Activated naive CD8-positive, alpha-beta T cell treated with anti-CD3 and anti-CD28 coated beads, Interleukin-2, amount 10 ng/mL, durations not matched to agents 7 days and 5 days (primary cell): Measurements from ENCODE around the gene SPAG8. TPM values are rescaled to one million over a fixed set of nuclear protein-coding genes. Genes with fewer than 3 reads are reported as not detected.

Source experiments
- ATAC-seq: fragments of 150-1000 bp; cut with Tn5 transposase; one replicate; pipeline ENCODE4 v1.10.0; 2021; ENCODE audit warnings: low read depth, moderate library complexity
- POLR2A ChIA-PET: fragments of 350-600 bp; sonication (Branson Sonifier 250); formaldehyde crosslinking; loops from one replicate; lab custom pipeline; 2021; ENCODE audit warnings: antibody characterized with exemption; lab: Charles Lee
- DNase-seq: peaks from one replicate; pipeline ENCODE4 v3.0.0; 2021
- H3K27ac Mint-ChIP-seq: one replicate; pipeline ENCODE4 v1.8.0; 2022; ENCODE audit warnings: mild to moderate bottlenecking, mixed read lengths
- H3K27me3 Mint-ChIP-seq: one replicate; pipeline ENCODE4 v1.8.0; 2022; ENCODE audit warnings: mild to moderate bottlenecking, moderate library complexity, mixed read lengths
- H3K36me3 Mint-ChIP-seq: one replicate; pipeline ENCODE4 v1.8.0; 2021; ENCODE audit warnings: mild to moderate bottlenecking, mixed read lengths
- H3K4me1 Mint-ChIP-seq: one replicate; pipeline ENCODE4 v1.8.0; 2021; ENCODE audit warnings: mixed read lengths
- H3K4me3 Mint-ChIP-seq: one replicate; pipeline ENCODE4 v1.8.0; 2022; ENCODE audit warnings: mild to moderate bottlenecking, moderate library complexity, mixed read lengths
- H3K9me3 Mint-ChIP-seq: one replicate; pipeline ENCODE4 v1.8.0; 2021; ENCODE audit warnings: mixed read lengths
- total RNA-seq, 2 experiments: library from RNA; stranded (reverse); gene quantifications; one replicate each; pipeline ENCODE4 v1.2.3, GENCODE V29; 2021

The SPAG8 gene
- total RNA-seq, 2 experiments from 2014 or later = 3.4 to 4.6 TPM

DNA sequence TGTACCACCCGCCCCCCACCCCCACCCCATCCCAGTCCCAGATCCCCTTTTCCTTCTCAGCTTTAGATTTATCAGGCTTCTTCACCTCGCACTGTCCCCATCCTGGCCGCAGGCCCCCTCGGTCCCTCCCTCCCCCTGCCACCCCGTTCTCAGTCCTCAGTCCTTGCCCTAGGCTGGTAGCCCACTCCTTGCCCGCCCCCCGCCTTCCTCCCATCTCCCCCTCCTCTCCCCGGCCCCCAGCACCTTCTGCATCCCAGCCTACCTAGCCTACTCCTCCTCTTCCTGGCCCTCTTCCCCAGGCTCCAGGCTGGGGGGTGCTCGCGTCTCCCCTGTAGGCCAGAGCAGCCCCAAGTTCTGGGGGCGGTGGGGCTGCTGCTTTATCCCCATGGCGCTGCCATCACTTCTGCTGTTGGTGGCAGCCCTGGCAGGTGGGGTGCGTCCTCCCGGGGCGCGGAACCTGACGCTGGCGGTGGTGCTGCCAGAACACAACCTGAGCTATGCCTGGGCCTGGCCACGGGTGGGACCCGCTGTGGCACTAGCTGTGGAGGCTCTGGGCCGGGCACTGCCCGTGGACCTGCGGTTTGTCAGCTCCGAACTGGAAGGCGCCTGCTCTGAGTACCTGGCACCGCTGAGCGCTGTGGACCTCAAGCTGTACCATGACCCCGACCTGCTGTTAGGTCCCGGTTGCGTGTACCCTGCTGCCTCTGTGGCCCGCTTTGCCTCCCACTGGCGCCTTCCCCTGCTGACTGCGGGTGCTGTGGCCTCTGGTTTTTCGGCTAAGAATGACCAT is 19.8 kb downstream of the SPAG8 start:
- POLR2A ChIA-PET = no interaction called here
- no peak overlapping the region for H3K27ac Mint-ChIP-seq
- ATAC-seq (no peak), DNase-seq (no peak)
- H3K36me3 Mint-ChIP-seq = no peaks in the 10 kb centered on the region
- no peak overlapping the region for H3K4me3 Mint-ChIP-seq
- no peaks in the 10 kb centered on the region for H3K27me3 Mint-ChIP-seq
- H3K9me3 Mint-ChIP-seq = no peaks in the 10 kb centered on the region
- peaks cover 7% of the 10 kb centered on the region for H3K4me1 Mint-ChIP-seq

DNA sequence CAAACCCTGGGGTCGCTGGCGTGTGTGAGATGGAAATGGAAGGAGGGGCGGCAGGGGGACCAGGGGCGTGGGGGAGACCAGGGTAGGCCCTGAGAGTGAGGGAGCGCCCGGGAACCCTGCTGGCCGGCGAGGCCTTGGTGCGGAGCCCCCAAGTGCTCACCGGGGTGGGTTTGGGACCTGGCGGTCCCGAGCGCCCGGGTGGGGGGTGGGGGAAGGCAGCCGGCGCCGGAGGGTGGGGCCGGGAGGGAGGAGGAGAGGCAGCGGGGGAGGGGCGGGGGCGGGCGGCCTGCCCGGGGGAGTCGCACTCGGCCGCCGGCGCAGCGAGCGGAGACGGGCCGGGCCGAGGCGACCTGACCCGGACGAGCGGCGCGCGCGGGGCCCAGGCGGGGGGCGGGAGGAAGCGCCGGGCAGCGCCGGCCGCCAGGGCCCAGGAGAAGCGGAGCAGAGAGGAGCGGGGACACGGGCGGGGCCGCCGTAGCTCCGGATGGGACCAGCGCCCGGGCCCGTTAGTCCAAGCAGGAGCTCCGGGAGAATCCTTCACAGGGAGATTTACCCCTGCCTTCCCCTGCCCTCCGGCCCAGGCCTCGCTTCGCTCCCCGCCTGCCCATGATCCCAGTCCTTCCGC is 20.7 kb downstream of the SPAG8 start, which contains the start of gene NPR2:
Gene NPR2 (plus strand): TSS at position 295 of the 625 bp plus-strand sequence. CDS start 818 bp downstream, outside the sequence.
- Mint-ChIP-seq H3K4me1 (peaks cover 7% of the 10 kb centered on the region), H3K9me3 (no peaks in the 10 kb centered on the region), H3K4me3 (no peak within 1 kb of the TSS), H3K36me3 (peaks cover 3% of the 10 kb centered on the region), H3K27me3 (no peaks in the 10 kb centered on the region), H3K27ac (no peak within 1 kb of the TSS)
- POLR2A ChIA-PET = no interaction called here
- ATAC-seq (no peak), DNase-seq (no peak)

- H3K9me3 Mint-ChIP-seq = no peaks in the 10 kb centered on the region
- POLR2A ChIA-PET = interaction anchor here (1.1 to 2.0 kb wide), 3 partner anchors 20 to 92 kb away, joined by 3 to 6 read pairs (median 3); partner anchors contain the start of gene SPAG8
- H3K4me3 Mint-ChIP-seq = no peak overlapping the region
- H3K27ac Mint-ChIP-seq = no peak overlapping the region
- peaks cover 9% of the 10 kb centered on the region for H3K36me3 Mint-ChIP-seq
- no peaks in the 10 kb centered on the region for H3K27me3 Mint-ChIP-seq
- peak; percentile 82 for ATAC-seq
- H3K4me1 Mint-ChIP-seq = peaks cover 7% of the 10 kb centered on the region
- DNase-seq = peak; percentile 48
Measured at GRCh38 chr9:35790385-35791296, 21.4 kb downstream of the SPAG8 start.

- POLR2A ChIA-PET = interaction anchor here (1.1 to 2.0 kb wide), 3 partner anchors 21 to 92 kb away, joined by 3 to 6 read pairs (median 3); partner anchors contain the start of gene SPAG8
- H3K36me3 Mint-ChIP-seq = peaks cover 10% of the 10 kb centered on the region
- no peaks in the 10 kb centered on the region for H3K27me3 Mint-ChIP-seq
- no peaks in the 10 kb centered on the region for H3K9me3 Mint-ChIP-seq
- no peak overlapping the region for H3K27ac Mint-ChIP-seq
- H3K4me1 Mint-ChIP-seq = peaks cover 7% of the 10 kb centered on the region
- DNase-seq (no peak), ATAC-seq (no peak)
- H3K4me3 Mint-ChIP-seq = no peak overlapping the region
Measured at GRCh38 chr9:35790025-35790384, 22.1 kb downstream of the SPAG8 start.

DNA sequence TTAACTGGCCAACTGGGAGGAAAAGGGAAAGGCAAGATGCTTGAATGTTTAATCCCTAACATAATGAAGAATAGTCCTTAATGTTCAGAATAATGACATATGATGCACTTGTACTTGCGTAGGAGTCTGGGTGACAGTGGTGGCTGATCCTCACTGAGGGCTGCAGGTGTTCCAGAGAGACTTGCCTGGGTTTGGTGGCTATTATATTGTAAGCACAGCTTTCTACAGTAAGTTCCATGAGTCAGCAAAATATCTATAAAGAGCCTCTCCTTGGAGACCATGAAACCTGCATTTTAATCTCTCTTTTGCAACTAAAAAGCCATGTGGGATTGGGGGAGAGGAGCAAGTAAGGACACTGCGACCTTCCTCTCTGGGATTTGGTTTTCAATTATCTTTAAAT is 22.5 kb downstream of the SPAG8 start:
- POLR2A ChIA-PET = interaction anchor here (2.0 kb wide), 1 partner anchor 23 kb away, joined by 6 read pairs; the partner anchor contains the start of gene SPAG8
- H3K36me3 Mint-ChIP-seq = peaks cover 10% of the 10 kb centered on the region
- DNase-seq = no peak

DNA sequence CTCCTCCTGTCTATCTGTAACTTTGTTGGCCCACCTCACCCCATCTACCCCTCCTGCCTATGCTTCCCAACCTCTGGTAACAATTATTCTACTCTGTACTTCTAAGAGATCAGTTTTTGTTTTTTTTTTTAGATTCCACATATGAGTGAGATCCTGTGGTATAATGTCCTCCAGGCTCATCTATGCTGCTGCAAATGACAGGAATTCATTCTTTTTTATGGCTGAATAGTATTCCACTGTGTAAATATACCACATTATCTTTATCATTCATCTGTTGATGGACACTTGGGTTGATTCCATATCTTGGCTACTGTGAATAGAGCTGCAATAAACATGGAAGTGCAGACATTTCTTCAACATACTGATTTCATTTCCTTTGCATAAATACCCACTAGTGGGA is 28.6 kb downstream of the SPAG8 start:
- H3K4me1 Mint-ChIP-seq = peaks cover 1% of the 10 kb centered on the region
- no peak for ATAC-seq
- peaks cover 31% of the 10 kb centered on the region for H3K36me3 Mint-ChIP-seq
- H3K27me3 Mint-ChIP-seq = no peaks in the 10 kb centered on the region
- no peak overlapping the region for H3K4me3 Mint-ChIP-seq
- POLR2A ChIA-PET = no interaction called here
- no peak for DNase-seq
- no peak overlapping the region for H3K27ac Mint-ChIP-seq
- no peaks in the 10 kb centered on the region for H3K9me3 Mint-ChIP-seq

More for the DNA sequence above, 22.5 kb downstream of the SPAG8 start:
- no peak overlapping the region for H3K27ac Mint-ChIP-seq
- ATAC-seq = no peak
- peaks cover 5% of the 10 kb centered on the region for H3K4me1 Mint-ChIP-seq
- H3K27me3 Mint-ChIP-seq = no peaks in the 10 kb centered on the region
- no peaks in the 10 kb centered on the region for H3K9me3 Mint-ChIP-seq
- no peak overlapping the region for H3K4me3 Mint-ChIP-seq

GRCh38 chr9:35781066-35781465 is 31.0 kb downstream of the SPAG8 start:
- Mint-ChIP-seq H3K27ac (no peak overlapping the region), H3K36me3 (peaks cover 25% of the 10 kb centered on the region), H3K9me3 (no peaks in the 10 kb centered on the region), H3K4me3 (no peak overlapping the region), H3K27me3 (no peaks in the 10 kb centered on the region), H3K4me1 (peaks cover 1% of the 10 kb centered on the region)
- ATAC-seq (no peak), DNase-seq (no peak)
- POLR2A ChIA-PET = no interaction called here

DNA sequence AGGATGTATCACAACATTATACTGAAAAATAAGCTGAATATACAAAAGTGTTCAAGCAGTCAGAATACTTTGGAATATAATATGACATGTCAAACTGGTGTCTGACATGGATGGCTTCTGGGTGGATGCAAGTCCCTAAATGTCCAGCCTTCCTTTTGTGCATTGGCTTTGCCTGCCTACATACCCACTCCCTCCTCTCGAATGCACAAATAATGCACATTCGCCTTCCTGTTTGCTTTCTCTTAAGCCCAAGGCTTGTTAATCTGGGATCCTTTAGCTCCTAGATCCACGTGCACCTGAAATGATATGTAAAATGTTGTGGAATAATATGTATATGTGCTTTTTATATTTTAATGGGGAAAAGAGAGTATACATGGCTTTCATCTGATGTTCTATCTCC is 33.6 kb downstream of the SPAG8 start:
- POLR2A ChIA-PET = no interaction called here
- no peak for ATAC-seq
- DNase-seq = no peak
- Mint-ChIP-seq H3K36me3 (peaks cover 14% of the 10 kb centered on the region), H3K4me1 (peaks cover 1% of the 10 kb centered on the region), H3K4me3 (no peak overlapping the region), H3K27me3 (no peaks in the 10 kb centered on the region), H3K27ac (no peak overlapping the region), H3K9me3 (no peaks in the 10 kb centered on the region)

GRCh38 chr9:35776018-35776417 is 36.0 kb downstream of the SPAG8 start:
- H3K36me3 Mint-ChIP-seq = peaks cover 11% of the 10 kb centered on the region
- ATAC-seq (no peak), DNase-seq (no peak)
- H3K27me3 Mint-ChIP-seq = no peaks in the 10 kb centered on the region
- no peak overlapping the region for H3K27ac Mint-ChIP-seq
- H3K4me1 Mint-ChIP-seq = no peaks in the 10 kb centered on the region
- no peaks in the 10 kb centered on the region for H3K9me3 Mint-ChIP-seq
- H3K4me3 Mint-ChIP-seq = no peak overlapping the region
- POLR2A ChIA-PET = interaction anchor here (1.1 kb wide), 1 partner anchor 17 kb away, joined by 3 read pairs; no protein-coding TSS in a partner anchor

DNA sequence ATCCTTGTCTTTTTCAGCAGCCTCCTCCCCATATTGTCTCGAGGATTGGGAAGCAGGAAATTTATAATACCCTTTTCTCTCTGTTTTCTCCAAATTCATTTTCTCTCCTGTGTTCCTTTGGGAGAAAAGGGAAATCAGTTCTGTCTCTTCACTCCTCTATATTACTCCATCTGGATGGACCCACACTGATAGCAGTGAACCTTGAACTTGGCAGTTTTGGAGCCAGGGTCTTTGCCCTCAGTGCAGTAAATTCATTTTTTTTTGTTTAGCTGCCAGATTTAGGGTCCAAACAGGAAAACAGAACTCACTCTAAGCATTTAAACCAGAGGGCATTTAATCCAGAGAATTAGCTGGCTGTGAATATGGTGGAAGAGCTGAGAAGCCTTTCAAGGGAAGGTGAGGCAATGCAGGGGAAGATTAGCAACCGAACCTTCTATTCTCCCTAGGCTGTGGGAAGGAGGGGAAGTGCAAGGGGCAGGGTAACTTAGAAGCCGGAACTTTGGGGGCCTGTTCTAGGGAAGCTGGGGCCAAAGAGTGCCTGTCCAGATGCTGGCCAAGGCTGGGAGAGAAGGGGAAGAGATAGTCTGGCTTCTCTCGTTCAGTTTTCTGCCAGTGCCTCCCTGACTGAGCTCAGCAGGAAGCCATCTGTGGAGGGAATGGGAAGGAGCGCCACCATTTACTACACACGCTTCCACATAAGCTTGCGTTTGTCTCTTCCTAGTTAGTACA is 37.0 kb downstream of the SPAG8 start:
- POLR2A ChIA-PET = interaction anchor here (1.1 kb wide), 1 partner anchor 16 kb away, joined by 3 read pairs; no protein-coding TSS in a partner anchor
- DNase-seq = no peak
- peaks cover 6% of the 10 kb centered on the region for H3K36me3 Mint-ChIP-seq
- no peaks in the 10 kb centered on the region for H3K9me3 Mint-ChIP-seq
- ATAC-seq = no peak
- no peaks in the 10 kb centered on the region for H3K27me3 Mint-ChIP-seq
- no peak overlapping the region for H3K27ac Mint-ChIP-seq
- H3K4me3 Mint-ChIP-seq = no peak overlapping the region
- no peaks in the 10 kb centered on the region for H3K4me1 Mint-ChIP-seq

DNA sequence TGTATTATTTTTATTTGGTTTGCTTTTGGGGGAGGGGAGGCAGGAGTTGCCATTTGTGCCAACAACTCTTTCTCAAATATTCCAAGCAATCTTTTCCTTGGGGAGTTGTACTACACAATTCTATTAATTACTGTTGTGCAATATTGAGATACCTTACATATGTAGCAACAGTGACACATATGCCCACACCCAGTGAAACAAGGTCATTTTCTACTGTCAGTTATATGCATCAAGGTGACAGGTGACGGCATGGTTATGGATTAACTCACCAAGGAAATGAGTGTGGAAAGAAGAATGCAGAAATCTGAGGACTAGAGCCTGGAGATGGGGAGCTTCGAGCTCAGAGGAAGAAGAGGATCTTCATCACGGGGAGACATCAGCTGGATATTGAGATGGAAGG is 40.1 kb downstream of the SPAG8 start:
- H3K4me1 Mint-ChIP-seq = no peaks in the 10 kb centered on the region
- no peak overlapping the region for H3K4me3 Mint-ChIP-seq
- no peaks in the 10 kb centered on the region for H3K36me3 Mint-ChIP-seq
- DNase-seq = no peak
- POLR2A ChIA-PET = interaction anchor here (1.1 kb wide), 1 partner anchor 15 kb away, joined by 3 read pairs; no protein-coding TSS in a partner anchor
- ATAC-seq = no peak
- no peak overlapping the region for H3K27ac Mint-ChIP-seq
- no peaks in the 10 kb centered on the region for H3K9me3 Mint-ChIP-seq
- H3K27me3 Mint-ChIP-seq = no peaks in the 10 kb centered on the region

DNA sequence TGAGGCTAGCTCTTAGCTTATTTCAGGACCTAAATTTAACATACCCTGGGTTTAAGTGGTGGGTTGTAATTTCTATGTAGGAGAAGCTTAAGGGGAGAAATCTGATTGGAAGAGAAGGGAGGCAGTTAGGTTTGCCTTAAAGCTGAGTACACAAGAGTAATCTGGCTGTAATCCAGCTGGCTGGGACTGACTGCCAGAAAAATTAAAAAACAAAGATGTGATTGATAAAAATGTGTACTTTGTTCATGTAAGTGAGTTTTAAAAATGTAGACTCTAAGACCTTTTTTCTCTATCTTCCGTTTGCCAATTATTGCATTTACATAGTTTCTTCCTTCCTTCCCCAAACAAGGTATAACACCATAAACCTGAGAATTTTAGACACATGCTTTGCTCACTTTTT is 40.5 kb downstream of the SPAG8 start:
- Mint-ChIP-seq H3K4me1 (no peaks in the 10 kb centered on the region), H3K4me3 (no peak overlapping the region), H3K27me3 (no peaks in the 10 kb centered on the region), H3K9me3 (no peaks in the 10 kb centered on the region), H3K36me3 (no peaks in the 10 kb centered on the region), H3K27ac (no peak overlapping the region)
- POLR2A ChIA-PET = interaction anchor here (1.1 kb wide), 1 partner anchor 15 kb away, joined by 3 read pairs; no protein-coding TSS in a partner anchor
- no peak for ATAC-seq
- no peak for DNase-seq
